ENCODE data around the gene GPR107.

The GPR107 gene

GRCh38 chr9:130050462-130050861 lies 3.2 kb upstream of the GPR107 start:
- DNase-seq (ENCODE audit: extremely low read depth, low read depth), result no peak
- TF ChIP-seq CTCF (IDR thresholded peaks at IDR 0.05; ENCODE audit: low read depth, low read length), result no peak

- TF ChIP-seq CTCF (IDR thresholded peaks at IDR 0.05; ENCODE audit: low read depth, low read length), result no peak
- no peak for DNase-seq (ENCODE audit: extremely low read depth, low read depth)
These were observed 1.9 kb upstream of the GPR107 start for GRCh38 chr9:130051855-130052254.

- TF ChIP-seq CTCF (IDR thresholded peaks at IDR 0.05; ENCODE audit: low read depth, low read length), result no peak
These were observed 600 bp upstream of the GPR107 start for GRCh38 chr9:130053109-130053503.

GRCh38 chr9:130054325-130054786 lies 650 bp downstream of the GPR107 start:
- DNase-seq (ENCODE audit: extremely low read depth, low read depth), result no peak
- TF ChIP-seq CTCF (IDR thresholded peaks at IDR 0.05; ENCODE audit: low read depth, low read length), result no peak

More at GRCh38 chr9:130053109-130053503, 600 bp upstream of the GPR107 start:
- no peak for DNase-seq (ENCODE audit: extremely low read depth, low read depth)

GRCh38 chr9:130054820-130055219 lies 1.1 kb downstream of the GPR107 start:
- TF ChIP-seq CTCF (IDR thresholded peaks at IDR 0.05; ENCODE audit: low read depth, low read length), result no peak
- no peak for DNase-seq (ENCODE audit: extremely low read depth, low read depth)

- TF ChIP-seq CTCF (IDR thresholded peaks at IDR 0.05; ENCODE audit: low read depth, low read length), result no peak
- no peak for DNase-seq (ENCODE audit: extremely low read depth, low read depth)
These were observed 4.4 kb downstream of the GPR107 start for GRCh38 chr9:130058154-130058553.

GRCh38 chr9:130058887-130059286 lies 5.2 kb downstream of the GPR107 start:
- no peak for TF ChIP-seq CTCF (IDR thresholded peaks at IDR 0.05; ENCODE audit: low read depth, low read length)
- DNase-seq (ENCODE audit: extremely low read depth, low read depth), result no peak

Measured in AG09319 (cell line).